GM18867 (cell line): ENCODE measurements around the gene PRKCD.

ENCODE experiments used
- ATAC-seq: cut with Tn5 transposase; IDR thresholded peaks from one replicate; pipeline ENCODE4 v1.9.1; 2021; ENCODE audit warnings: mild to moderate bottlenecking, moderate library complexity; ENCODE audit not compliant: unreplicated experiment

Gene PRKCD

GRCh38 chr3:53213276-53213675 is 52.3 kb downstream of the PRKCD start:
- no peak for ATAC-seq

DNA sequence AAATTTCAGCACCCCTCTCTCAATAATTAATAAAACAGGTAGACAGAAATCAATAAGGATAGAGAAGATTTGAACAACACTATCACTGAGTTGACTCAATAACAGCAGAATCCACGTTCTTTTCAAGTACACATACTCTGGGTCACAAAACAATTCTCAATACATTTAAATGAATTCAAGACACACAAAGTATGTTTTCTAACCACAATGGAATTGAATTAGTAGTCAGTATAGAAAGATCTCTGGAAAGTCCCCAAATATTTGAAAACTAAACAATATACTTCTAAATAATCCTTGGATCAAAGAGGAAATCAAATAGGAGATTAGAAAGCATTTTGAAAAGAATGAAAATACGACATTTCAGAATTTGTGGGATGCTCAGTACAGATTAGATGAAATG is 54.8 kb downstream of the PRKCD start:
- ATAC-seq: no peak

GRCh38 chr3:53216723-53217122 is 55.7 kb downstream of the PRKCD start:
- ATAC-seq: no peak

DNA sequence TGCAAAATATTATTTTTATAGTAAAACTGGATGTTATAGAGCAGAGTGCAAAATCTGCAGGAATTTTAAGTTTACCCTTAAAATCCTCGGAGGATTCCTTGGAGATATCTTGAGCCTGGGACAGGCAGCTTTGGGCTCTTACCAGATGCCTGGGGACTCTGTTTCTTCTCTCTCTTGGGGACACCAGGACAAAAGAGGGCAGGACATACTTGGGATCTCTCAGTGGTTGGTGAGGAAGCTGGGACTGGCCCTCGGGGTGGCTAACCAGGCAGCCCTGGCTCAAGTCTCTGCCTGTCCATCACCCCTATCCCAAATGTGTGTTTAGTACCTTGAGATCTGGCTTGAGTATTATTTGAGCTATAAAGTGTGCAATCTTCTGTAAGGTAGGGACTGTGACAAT is 56.2 kb downstream of the PRKCD start:
- ATAC-seq: no peak

DNA sequence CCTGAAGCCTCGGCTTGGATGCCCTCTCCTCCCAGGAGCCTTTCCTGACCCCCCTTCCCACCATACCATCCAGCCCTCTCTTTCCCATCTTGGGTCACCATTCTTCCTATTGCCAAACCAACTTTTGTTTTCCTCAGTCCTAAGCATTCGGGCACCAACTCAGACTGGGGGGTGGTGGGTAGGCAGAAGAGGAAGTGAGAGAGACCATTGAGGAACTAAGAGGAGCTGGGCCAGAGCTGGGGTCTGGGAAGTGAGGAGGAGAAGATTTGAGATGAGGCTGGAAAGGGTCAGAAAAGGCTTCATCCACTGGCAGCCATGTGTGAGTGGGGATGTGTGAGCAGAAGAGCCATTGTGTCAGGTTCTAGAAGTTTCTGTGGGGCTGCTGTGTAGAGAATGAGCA is 57.1 kb downstream of the PRKCD start:
- ATAC-seq: no peak

- peak; percentile 78 for ATAC-seq
Measured at GRCh38 chr3:53219895-53220483, 59.0 kb downstream of the PRKCD start.

- ATAC-seq: no peak
Measured at GRCh38 chr3:53221345-53221744, 60.3 kb downstream of the PRKCD start.

- ATAC-seq: no peak
Measured at GRCh38 chr3:53221827-53222182, 60.8 kb downstream of the PRKCD start.

DNA sequence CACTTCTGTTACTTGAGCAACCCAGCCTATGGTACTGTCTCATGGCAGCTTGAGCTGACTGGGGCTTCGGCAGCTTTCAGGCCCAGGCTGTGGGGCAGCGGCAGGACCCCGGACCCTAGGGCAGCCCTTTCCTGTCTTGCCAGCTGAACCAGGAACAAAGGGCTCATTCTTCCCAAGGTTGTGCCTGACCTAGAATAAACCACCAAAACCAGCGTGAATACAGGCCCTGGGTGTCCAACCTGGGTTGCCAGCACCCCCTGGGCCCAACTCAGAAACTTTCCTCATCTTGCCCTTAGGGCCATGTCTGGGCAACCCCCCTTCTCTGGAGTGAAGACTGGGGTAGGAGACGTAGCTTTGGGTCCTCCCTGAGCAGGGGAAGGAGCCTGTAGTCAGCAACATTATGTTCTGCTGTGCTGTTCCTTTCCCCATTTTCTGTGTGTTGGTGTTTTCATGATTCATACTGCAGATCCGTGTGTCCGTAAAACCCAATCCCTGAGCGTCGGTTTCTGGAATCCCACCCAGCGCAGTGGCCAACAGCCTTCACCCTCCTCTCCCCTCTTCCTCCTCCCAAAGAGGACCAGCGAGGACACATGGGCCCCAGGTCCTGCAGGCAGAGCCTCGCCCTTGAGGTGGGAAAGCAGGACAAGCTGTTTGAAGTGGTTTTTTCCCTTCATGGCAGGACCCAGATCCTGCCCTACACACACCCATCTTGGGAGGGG is 61.3 kb downstream of the PRKCD start:
- no peak for ATAC-seq

DNA sequence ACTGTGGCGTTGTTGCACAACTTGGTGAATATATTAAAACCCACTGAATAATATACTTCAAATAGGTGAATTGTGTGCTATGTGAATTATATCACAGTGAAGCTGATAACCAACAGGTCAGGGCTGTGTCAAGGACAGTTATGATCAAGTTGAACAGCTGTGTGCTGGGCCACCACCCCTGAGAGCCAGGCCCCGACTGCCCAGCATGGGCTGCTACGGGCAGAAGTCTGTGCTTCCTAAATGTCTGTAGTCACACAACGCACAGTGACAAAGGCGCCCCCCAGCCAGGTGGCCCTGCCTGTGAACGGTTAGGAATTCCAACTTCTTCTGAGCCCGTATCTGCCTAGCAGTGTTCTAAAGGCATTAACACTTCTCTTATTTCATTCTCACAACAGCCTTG is 62.0 kb downstream of the PRKCD start:
- ATAC-seq: no peak

DNA sequence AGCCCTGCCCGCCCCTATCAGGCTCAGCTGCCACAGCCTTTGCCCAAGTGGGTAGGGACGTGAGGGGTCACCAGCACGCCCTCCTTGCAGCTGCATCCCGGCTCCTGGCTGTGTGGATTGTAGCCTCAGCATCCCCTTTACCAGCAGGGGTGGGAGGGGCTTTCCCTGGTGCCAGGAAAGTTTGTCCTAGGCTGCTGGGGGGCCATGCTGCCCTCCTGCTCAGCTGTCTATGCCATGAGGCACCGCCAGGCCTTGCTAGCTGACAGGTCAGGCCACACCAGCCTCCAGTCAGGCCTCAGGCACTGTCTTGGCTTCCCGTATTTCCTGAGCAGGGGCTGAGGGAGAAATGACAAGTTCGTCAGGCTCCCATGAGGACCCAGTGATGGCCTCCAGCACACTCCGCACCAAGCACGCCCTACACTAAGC is 62.5 kb downstream of the PRKCD start:
- no peak for ATAC-seq

DNA sequence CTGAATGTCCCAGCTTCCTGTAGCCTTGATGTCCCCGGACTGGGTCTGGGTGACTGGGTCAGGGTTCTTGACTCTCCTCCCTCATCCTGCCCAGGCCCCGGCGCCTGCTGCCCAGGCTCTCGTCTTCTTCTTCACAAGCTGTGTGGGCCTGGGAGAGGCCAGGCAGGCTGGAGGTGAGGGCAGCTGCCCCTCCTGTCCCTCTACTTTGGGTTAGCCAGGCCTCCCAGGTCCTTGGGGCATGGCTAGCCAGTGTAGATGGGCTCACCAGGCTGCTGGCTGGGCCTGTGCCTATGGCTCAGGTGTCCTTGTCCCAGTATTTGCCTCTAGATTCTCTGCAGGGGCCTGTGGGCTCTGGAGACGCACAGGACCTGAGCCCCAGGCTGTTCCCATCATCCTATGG is 63.0 kb downstream of the PRKCD start:
- no peak for ATAC-seq

- ATAC-seq: no peak
Measured at GRCh38 chr3:53224536-53224935, 63.5 kb downstream of the PRKCD start.

DNA sequence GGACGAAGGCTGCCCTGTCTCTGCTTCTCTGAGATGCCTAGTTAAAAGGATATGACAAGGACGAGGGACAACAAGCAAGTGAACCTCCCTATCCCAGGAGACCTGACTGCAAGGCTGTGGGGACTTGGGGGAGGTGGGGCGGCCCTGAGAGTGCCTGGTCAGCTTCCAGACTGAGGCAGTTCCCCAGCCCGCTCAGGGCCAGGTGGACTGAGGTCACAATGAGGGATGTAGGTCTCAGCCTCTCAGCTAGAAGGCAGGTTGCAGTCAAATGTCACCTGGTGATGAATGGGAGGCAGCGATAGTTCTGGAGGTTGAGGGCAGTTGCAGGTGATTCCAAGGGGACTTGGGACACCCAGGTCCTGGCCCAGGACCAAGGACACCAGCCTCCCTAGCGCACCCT is 64.2 kb downstream of the PRKCD start:
- ATAC-seq: no peak

DNA sequence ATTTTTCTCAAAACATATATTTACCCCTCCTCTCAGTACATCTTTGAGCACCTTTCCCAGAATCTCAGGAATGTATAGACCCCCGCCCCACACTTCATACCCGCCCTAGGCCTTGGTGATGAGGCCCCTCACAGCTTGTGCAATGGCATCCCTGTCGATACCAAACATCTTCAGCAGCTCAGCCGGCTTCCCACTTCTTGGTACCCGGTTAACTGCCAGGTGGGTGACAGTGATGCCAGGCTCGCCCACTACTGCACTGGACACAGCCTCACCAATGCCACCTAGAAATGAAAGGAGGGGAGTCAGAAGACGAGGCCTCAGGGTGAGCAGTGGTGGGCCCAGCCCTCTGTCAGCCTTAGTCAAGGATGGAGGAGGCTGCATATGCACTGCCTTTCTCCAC is 64.6 kb downstream of the PRKCD start:
- no peak for ATAC-seq

DNA sequence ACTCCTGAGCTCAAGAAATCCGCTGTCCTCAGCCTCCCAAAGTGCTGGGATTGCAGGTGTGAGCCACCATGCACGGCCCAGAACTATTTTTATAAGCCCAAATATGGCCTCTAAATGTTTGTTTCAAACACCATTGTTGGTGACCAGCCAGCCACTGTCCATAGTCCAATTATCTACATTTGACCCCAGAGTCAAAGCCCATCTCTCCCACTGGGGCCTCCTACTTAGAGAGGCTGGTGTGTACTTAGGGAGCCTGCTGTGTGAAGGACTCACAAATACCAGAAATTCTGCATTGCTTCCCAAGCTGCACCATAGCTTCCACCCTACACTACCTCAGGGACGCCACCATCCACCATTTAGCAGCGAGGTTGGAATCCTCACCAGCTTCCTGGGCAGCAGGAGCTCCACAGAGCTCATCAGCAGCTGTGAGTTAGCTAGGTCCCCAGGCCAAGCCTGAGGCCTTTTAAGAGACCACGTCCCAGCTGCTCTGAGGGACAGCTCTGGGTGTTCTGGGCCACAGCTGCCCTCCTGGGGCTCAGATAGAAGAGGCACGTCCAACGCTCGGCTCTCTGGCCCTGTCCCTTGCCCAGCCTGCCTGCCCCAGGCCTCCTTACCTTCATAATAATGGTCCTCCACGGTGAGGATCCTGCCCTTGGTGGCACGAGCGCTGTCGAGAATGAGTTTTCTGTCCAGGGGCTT is 65.3 kb downstream of the PRKCD start:
- ATAC-seq: no peak

DNA sequence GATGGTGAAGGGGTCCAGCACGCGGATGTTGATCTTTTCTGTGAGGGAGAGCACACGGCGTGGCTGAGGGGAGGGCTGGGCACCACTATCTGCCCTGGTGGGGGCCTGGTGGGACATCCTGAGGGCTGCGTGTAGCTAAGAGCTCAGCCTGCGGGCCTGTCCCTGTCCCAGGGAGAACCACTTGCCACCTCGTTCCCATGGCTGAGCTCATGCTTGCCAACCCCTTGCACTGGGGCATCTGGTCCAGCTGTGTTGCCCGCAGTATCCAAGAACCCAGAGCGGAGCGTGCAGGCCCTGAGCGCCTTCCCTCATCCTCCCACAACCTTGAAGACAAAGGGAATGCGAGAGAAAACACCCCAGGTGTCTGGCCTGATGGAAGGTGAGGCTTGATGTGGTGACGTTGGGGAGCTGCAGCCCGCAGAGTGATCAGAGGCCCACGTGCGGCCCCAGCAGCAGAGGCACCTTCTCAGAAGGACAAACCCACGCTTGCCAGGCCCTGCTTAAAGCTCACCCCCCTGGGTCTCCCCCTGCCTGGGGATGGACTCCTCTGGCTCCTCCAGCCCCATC is 65.9 kb downstream of the PRKCD start:
- no peak for ATAC-seq

- ATAC-seq: no peak
Measured at GRCh38 chr3:53227993-53228885, 67.2 kb downstream of the PRKCD start.

DNA sequence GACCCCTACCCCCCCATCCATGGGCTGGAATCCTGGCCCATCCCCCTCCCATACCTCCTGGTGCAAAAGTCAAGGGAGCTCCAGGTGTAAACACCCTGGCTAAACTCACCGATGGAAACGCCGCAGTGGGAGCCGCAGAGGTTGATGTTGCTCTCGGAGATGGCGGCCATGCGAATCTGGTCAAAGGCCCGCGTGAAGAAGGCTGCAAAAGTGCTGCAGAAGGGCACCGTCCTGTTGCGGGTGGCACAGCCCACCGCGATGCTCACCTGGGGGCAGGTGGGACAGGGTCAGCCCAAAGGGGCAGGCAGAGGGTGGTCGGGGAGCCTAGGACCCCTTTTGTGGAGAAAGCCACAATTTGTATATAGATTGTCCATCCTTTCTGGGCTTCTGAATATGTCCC is 68.2 kb downstream of the PRKCD start:
- no peak for ATAC-seq

DNA sequence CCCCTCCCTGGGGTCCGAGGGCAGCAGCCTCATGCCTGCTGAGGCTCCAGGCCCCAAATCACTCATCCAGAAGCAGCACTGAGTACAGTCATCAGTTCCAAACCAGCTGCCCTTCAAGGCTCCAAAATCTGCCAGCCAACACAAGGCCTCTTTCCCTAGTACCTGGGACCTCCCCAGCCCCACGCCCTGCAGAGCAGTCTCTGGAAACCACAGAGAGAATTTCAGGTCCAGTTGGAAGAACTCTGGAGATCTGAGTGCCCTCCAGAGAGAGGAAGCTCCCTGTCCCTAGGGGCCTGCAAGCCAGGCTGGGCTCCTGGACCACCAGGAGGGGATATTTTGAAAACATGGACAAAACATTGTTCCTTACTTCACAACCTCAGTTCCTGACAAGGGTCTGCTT is 68.6 kb downstream of the PRKCD start:
- no peak for ATAC-seq

DNA sequence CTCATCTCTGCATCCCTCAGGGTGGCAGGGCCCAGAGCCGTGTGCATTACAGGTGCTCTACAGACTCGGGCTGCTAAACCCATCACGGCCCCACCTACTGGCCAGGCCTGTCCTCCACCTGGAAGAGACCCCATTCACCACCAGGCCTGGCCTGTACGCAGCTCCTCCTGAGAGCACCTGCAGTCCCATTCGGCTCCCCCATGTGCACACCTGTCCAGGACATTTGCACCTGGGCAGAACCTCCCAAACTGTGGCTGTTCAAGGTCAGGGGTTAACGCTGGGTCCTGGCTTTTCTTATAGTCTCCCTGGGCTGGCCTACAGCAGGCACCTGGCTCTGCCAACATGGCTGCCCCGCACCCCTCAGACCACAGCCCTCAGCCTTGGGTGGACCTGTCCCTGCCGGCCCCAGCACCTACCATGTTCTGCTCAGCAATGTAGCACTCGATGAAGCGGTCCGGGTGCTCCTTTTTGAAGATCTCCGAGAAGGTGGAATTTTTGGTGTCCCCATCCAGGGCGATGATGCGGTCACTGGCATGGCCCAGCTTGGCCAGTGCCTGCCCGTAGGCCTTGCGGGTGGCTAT is 69.1 kb downstream of the PRKCD start:
- no peak for ATAC-seq
